RWPE1 (cell line): Measurements from ENCODE around the gene HLCS.
"Not testable (repeated sequence)": the region's sequence is repeated elsewhere in the genome, so short reads cannot be mapped to it uniquely, and the experiment has no call there.

Experiments
- CTCF ChIA-PET: fragments of 350-600 bp; sonication (Branson Sonifier 250); formaldehyde crosslinking; extraction: SDS; loops from one replicate; lab custom pipeline; 2021; lab: Yijun Ruan, JAX
- POLR2A ChIA-PET: fragments of 400-600 bp; formaldehyde crosslinking; extraction: SDS; loops from one replicate; lab custom pipeline; 2020; ENCODE audit warnings: antibody characterized with exemption; ENCODE audit not compliant: low non-redundant PET; lab: Yijun Ruan, JAX
- DNase-seq: peaks from one replicate; pipeline ENCODE4 v3.0.0; 2012; ENCODE audit warnings: low spot score
- H3K27ac ChIP-seq: fragments of 450-650 bp; 2 replicates; pipeline ENCODE4 v1.5.1; 2017
- TF ChIP-seq, protein P1 (sequence below): fragments of 450-650 bp; conservative IDR thresholded peaks from 2 replicates; pipeline ENCODE4 v1.5.1; 2017; ENCODE audit warnings: low read depth, mild to moderate bottlenecking

The HLCS gene

DNA sequence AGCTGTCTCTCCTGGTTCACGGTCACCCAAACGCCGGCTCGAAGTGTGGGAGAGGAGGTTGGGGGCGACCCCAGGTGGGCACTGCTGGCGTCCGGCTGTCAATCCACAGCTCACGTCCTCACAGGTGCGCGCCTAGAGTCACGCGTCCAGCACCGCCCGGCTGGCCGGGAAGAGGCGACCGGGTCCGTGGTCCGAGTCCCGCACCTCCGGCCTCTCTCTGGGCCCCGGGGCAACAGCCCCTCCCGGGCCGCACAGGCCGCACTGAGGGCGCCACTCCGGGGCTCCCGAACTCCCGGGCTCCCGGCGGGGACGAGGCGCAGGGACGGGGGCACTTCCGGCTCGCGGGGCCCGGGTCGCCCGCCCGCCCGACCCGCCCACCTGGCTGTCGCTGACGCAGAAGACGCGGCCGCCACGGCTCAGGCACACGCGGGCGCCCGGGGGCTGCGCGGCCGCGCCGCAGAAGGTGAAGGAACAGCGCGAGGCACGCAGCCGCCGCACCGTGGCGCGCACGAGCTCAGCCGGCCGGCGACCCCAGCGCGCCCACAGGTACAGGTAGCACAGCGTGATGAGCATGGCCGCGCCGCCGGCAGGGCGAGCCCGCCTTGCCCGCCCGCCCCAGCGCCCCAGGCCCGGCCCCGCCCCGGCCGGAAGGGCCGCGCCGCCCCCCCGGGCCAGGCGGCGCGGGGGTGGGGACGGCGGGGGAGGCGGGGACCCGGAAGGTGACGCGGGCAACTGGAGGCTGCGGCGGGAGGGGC, at the start of gene HLCS:
Gene HLCS, minus strand, starts transcription at position 604 of the 755 bp plus-strand sequence. Its CDS starts 31 bp downstream, at position 573.
- TF ChIP-seq, protein P1, sequence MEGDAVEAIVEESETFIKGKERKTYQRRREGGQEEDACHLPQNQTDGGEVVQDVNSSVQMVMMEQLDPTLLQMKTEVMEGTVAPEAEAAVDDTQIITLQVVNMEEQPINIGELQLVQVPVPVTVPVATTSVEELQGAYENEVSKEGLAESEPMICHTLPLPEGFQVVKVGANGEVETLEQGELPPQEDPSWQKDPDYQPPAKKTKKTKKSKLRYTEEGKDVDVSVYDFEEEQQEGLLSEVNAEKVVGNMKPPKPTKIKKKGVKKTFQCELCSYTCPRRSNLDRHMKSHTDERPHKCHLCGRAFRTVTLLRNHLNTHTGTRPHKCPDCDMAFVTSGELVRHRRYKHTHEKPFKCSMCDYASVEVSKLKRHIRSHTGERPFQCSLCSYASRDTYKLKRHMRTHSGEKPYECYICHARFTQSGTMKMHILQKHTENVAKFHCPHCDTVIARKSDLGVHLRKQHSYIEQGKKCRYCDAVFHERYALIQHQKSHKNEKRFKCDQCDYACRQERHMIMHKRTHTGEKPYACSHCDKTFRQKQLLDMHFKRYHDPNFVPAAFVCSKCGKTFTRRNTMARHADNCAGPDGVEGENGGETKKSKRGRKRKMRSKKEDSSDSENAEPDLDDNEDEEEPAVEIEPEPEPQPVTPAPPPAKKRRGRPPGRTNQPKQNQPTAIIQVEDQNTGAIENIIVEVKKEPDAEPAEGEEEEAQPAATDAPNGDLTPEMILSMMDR: peak; percentile 33; the same call in 1 of the 2 replicates
- H3K27ac ChIP-seq: peak within 1 kb of the TSS; percentile 89
- ChIA-PET POLR2A (interaction anchor here (0.6 to 1.5 kb wide), 3 partner anchors 23 to 50 kb away, joined by 4 to 8 read pairs (median 6); no protein-coding TSS in a partner anchor), CTCF (interaction anchor here (0.7 to 1.8 kb wide), 7 partner anchors 13 to 44 kb away, joined by 3 to 8 read pairs (median 3); no protein-coding TSS in a partner anchor)
- peak; percentile 77 for DNase-seq

DNA sequence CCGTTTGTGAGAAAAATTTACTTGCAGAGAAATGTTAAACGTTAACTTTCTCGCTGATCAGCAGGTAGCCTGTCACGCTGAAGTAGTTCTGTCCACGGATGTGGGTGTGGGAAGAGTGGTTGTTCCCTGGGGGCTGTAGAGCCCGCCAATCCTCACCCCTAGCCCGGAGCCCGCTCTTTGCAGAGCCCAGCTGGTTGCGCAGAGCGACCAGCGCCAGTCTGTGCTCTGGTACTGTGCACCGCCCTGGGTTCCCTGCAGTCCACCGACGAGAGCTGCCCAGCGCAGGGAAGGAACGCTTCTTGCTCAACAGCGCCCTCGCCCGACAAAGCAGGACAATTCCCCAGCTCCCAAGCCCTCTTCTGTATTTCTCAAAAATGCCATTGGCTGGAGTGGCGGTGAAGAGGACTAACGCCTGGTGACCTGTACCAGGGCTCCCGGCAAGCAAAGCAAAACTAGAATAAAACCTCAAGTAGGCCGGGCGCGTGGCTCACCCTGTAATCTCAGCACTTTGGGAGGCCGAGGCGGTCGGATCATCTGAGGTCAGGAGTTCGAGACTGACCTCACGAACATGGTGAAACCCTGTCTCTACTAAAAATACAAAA, 43.4 kb upstream of the HLCS start:
- ChIA-PET POLR2A (no interaction called here), CTCF (interaction anchor here (0.5 to 1.7 kb wide), 11 partner anchors 14 to 83 kb away, joined by 3 to 13 read pairs (median 4); partner anchors contain the start of gene HLCS)
- peak; percentile 80 for DNase-seq
- TF ChIP-seq, protein P1: peak; percentile 84
- no peak overlapping the region for H3K27ac ChIP-seq

DNA sequence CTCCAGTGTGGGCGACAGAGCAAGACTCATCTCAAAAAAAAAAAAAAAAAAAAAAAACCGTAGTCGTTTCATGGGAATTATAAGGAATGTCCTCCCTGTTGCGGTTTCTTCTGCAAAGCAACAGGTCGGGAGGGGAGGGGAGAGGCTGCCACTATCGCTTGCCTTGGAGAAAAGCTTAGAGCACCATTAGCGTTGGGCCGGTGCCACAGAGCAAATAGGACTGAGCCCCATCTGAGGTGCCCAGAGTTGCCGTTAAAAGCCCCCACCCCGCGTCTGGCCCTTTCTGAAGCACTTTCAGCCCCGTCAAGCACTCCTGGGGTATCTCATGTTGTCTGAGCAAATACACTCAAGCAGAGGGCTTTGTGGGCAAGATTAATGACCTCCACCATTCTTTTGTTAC, 42.3 kb upstream of the HLCS start:
- TF ChIP-seq, protein P1: no peak
- CTCF ChIA-PET: no interaction called here

DNA sequence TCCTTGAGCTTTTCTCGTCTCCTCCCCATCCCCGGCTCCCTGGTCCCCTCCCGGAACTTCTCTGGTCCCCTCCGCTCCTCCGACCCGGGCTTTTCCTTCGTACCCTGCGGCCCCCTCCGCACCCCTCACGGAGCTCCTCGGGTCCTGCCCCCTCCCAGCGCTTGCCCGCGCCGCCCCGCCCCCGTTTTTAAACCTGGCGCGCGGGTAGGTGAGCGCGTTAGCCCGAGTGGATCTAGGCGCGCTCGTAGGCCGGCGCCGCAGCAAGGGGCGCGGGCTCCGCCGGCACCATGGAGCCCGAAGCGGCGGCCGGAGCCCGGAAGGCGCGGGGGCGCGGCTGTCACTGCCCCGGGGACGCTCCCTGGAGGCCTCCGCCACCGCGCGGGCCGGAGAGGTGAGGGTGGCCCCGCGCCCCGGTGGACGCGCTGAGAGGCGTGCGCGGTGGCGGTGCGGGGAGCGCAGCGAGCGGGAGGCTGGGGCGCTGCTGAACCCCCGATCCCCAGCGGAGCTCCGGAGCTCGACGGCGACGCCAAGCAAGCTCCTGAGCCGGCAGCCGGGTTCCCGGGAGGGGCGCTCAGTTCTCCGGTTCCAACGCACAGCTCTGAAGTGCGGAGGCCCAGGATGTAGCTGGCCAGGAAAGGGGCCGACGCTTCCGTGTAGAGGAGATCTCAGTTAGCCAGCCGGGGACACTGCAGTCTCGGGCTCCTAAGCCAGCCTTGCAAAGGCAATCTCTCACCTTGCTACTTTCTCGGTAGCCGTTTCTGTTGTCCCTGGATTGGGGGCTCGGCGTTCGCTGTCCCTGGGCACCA, 40.2 kb upstream of the HLCS start, which contains the start of gene RIPPLY3:
Gene RIPPLY3, plus strand, starts transcription at position 217 of the 806 bp plus-strand sequence. Its CDS starts 71 bp downstream, at position 288.
- no peak for DNase-seq
- H3K27ac ChIP-seq: no peak within 1 kb of the TSS
- ChIA-PET CTCF (interaction anchor here (1.2 to 1.7 kb wide), 2 partner anchors 16 to 17 kb away, joined by 4 to 5 read pairs; no protein-coding TSS in a partner anchor), POLR2A (interaction anchor here (0.9 kb wide), 1 partner anchor 17 kb away, joined by 3 read pairs; no protein-coding TSS in a partner anchor)
- TF ChIP-seq, protein P1: no peak

More for the DNA sequence above, 42.3 kb upstream of the HLCS start:
- POLR2A ChIA-PET: no interaction called here
- no peak overlapping the region for H3K27ac ChIP-seq
- DNase-seq: no peak

DNA sequence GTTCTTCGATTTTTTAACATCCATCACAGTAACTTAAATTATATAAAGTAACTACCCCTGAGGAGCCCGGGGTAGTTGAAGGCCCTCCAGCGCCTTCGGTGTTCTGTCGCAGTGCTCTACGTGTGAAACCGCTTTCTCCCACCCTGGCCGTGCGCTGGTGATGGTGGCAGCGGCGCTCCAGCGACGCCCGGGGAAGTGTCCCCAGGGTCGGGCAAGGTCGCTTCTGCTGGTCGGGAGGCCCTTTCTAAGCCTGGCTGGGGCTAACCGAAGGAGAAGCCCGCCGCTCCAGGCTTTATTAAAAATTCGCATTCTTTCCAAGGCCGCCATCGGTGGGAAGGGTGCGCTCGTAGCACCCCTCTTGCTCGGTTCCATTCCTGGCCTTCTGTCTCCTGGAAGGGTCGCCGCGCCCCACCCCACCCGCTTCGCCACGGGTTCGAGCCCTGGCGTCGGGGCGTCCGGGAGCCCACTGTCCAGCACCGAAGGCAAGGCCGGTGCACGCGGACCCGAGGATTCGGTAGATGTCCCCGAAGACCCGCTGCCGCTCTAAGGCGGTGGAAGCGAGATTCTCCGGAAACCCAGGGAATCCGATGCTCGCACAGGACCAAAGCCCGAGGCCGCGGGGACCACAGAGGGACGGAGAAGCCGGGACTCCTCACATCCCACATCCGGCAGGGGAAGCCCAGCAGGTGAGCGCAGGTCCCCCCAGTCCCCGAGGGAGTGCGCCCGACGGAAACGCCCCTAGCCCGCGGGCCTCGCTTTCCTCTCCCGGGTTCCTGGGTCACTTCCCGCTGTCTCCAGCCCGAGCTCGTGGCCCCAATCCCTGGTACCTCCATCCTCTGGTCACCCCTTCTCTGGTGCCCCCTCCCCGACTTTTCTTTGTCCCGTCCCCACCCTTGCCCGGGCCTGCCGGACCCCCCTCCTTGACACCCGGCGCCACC, 39.3 kb upstream of the HLCS start:
- H3K27ac ChIP-seq: no peak overlapping the region
- ChIA-PET POLR2A (no interaction called here), CTCF (interaction anchor here (1.2 to 1.7 kb wide), 2 partner anchors 15 to 16 kb away, joined by 4 to 5 read pairs; no protein-coding TSS in a partner anchor)
- DNase-seq: no peak
- TF ChIP-seq, protein P1: no peak

DNA sequence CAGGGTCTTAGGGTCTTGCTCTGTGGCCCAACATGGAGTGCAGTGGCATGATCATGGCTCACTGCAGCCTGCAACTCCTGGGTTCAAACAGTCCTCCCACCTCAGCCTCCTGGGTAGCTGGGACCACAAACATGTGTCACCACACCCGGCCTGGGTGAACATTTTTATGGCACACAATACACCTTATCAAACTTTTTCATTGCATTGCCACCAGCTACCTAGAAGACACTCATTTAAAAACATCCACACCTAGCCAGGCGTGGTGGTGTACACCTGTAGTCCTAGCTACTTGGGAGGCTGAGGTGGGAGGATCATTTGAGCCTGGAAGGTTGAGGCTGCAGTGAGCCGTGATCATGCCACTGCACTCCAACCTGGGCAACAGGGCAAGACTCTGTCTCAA, 37.4 kb upstream of the HLCS start:
- POLR2A ChIA-PET, DNase-seq, CTCF ChIA-PET: not testable (repeated sequence)

DNA sequence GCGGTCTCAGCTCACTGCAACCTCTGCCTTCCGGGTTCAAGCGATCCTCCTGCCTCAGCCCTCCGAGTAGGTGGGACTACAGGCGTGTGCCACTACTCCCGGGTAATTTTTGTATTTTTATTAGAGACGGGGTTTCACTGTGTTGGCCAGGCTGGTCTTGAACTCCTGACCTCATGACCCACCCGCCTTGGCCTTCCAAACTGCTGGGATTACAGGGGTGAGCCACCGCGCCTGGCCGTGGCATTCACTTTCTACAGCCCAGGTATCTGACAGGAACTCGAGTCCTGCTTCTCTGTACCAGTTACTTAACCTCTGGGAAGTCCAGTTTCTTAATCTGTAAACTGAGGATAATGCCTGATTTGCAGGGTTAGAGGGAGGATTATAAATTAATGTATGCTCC, 36.4 kb upstream of the HLCS start:
- H3K27ac ChIP-seq, CTCF ChIA-PET, POLR2A ChIA-PET, DNase-seq: not testable (repeated sequence)

More for the DNA sequence above, 37.4 kb upstream of the HLCS start:
- H3K27ac ChIP-seq: not testable (repeated sequence)
